ENCODE results near the gene NUDT17.

The NUDT17 gene

DNA sequence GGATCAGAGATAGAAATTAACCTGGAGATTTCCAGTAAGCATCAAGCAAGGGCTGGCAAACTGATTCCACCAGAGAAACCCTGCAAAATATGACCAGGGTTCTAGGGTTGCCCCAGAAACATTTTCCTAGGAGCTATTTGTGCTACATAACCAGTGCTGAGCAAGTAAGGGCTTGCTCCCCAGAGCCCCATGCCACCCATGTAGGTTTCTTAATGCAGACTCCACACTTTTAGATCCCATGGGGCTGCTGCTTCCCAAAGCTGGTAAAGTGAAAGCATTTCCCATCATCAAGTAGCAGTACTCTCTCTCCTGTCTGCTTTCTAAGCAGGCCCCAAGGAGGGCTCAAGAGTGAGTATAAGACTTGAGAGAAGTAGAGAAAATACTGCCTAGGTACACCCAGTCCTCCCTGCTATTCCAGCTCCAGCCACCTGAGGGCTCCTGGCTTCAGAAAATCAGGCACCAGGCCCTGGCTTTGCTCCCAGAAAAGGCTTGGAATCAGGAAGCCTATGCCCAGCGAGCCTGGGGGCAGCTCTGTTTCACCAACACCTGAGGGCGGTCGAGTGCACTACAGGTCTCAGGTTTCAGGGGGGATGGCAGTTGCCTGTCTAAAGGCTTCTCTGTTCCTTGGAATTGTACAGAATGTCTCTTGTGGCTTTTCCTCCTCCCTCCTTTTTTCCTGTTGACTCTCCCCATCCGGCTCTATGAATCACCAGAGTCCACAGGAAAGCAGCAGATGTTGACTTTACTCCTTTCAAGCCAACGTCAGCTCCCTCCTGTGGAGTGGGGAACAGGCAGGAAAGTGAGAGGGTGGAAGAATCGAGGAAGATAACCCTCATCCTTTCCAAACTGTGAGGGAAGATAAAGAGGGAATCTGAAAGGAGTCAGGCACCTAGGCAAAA, 46.4 kb downstream of the NUDT17 start:
- TF ChIP-seq FOXP2 (optimal IDR thresholded peaks at IDR 0.05; ENCODE audit: borderline replicate concordance, extremely low read depth, extremely low read length, insufficient read depth): peak; percentile 97
- TF ChIP-seq SIN3A (IDR thresholded peaks at IDR 0.05; ENCODE audit: borderline replicate concordance, insufficient read depth, low read length): peak; percentile 5; the same call in 1 of the 2 replicates
- TF ChIP-seq, protein P1, sequence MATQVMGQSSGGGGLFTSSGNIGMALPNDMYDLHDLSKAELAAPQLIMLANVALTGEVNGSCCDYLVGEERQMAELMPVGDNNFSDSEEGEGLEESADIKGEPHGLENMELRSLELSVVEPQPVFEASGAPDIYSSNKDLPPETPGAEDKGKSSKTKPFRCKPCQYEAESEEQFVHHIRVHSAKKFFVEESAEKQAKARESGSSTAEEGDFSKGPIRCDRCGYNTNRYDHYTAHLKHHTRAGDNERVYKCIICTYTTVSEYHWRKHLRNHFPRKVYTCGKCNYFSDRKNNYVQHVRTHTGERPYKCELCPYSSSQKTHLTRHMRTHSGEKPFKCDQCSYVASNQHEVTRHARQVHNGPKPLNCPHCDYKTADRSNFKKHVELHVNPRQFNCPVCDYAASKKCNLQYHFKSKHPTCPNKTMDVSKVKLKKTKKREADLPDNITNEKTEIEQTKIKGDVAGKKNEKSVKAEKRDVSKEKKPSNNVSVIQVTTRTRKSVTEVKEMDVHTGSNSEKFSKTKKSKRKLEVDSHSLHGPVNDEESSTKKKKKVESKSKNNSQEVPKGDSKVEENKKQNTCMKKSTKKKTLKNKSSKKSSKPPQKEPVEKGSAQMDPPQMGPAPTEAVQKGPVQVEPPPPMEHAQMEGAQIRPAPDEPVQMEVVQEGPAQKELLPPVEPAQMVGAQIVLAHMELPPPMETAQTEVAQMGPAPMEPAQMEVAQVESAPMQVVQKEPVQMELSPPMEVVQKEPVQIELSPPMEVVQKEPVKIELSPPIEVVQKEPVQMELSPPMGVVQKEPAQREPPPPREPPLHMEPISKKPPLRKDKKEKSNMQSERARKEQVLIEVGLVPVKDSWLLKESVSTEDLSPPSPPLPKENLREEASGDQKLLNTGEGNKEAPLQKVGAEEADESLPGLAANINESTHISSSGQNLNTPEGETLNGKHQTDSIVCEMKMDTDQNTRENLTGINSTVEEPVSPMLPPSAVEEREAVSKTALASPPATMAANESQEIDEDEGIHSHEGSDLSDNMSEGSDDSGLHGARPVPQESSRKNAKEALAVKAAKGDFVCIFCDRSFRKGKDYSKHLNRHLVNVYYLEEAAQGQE (IDR thresholded peaks at IDR 0.05; ENCODE audit: insufficient read depth in 1 of 2, low read depth in 2 of 2, low read length in 2 of 2): peak in 1 of 2 experiments; percentile 61; a peak in 1 of 4 replicates
- peak; percentile 50; the same call in 1 of the 2 replicates for TF ChIP-seq POLR2AphosphoS5 (IDR thresholded peaks at IDR 0.05; ENCODE audit: low read depth, low read length)
- no peak for TF ChIP-seq TAF1 (IDR thresholded peaks at IDR 0.05; ENCODE audit: borderline replicate concordance, insufficient read depth, low read length)

GRCh38 chr1:145892486-145893087, 47.2 kb downstream of the NUDT17 start:
- TF ChIP-seq FOXP2 (optimal IDR thresholded peaks at IDR 0.05; ENCODE audit: borderline replicate concordance, extremely low read depth, extremely low read length, insufficient read depth) (no peak), SIN3A (IDR thresholded peaks at IDR 0.05; ENCODE audit: borderline replicate concordance, insufficient read depth, low read length) (no peak), TAF1 (IDR thresholded peaks at IDR 0.05; ENCODE audit: borderline replicate concordance, insufficient read depth, low read length) (no peak), POLR2AphosphoS5 (IDR thresholded peaks at IDR 0.05; ENCODE audit: low read depth, low read length) (no peak)
- TF ChIP-seq, protein P1 (IDR thresholded peaks at IDR 0.05; ENCODE audit: insufficient read depth in 1 of 2, low read depth in 2 of 2, low read length in 2 of 2): no peak

DNA sequence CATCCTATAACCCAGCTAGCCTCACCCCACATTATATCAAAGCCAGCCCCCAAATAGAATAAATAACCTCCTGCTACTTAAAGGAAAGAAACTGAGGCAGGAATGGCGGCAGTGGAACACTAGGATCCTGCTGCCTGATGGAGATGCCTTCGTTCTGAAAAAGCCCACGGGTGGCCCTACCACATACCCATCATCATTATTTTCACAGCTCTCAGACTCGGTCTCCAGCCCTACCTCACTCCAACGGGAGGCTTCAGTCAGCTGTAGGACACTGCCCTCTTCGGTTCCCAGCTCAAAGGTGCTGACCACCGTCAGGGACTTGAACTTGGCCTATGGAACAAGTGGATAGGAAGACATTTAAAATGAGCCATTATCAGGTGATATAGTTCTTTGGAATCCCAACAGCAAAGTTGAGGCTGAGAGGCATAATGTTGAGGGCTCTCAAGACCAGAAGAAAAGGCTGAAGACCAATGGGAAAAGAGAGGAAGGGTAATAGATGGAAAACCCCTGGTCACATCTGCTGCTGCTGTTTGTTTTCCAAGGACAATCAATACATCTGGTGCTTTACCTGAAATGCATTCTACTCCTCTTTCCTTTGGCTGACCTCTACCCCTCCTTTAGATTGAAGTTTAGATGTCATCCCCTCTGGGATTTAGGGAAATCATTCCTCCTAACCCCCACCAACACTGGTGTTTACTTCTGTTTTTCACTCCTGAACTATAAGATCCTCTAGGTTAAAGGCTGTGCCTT, 48.1 kb downstream of the NUDT17 start:
- no peak for TF ChIP-seq FOXP2 (optimal IDR thresholded peaks at IDR 0.05; ENCODE audit: borderline replicate concordance, extremely low read depth, extremely low read length, insufficient read depth)
- TF ChIP-seq, protein P1 (IDR thresholded peaks at IDR 0.05; ENCODE audit: insufficient read depth in 1 of 2, low read depth in 2 of 2, low read length in 2 of 2): no peak
- no peak for TF ChIP-seq SIN3A (IDR thresholded peaks at IDR 0.05; ENCODE audit: borderline replicate concordance, insufficient read depth, low read length)
- no peak for TF ChIP-seq TAF1 (IDR thresholded peaks at IDR 0.05; ENCODE audit: borderline replicate concordance, insufficient read depth, low read length)
- no peak for TF ChIP-seq POLR2AphosphoS5 (IDR thresholded peaks at IDR 0.05; ENCODE audit: low read depth, low read length)

GRCh38 chr1:145895471-145895870, 50.0 kb downstream of the NUDT17 start:
- TF ChIP-seq POLR2AphosphoS5 (IDR thresholded peaks at IDR 0.05; ENCODE audit: low read depth, low read length) (no peak), SIN3A (IDR thresholded peaks at IDR 0.05; ENCODE audit: borderline replicate concordance, insufficient read depth, low read length) (no peak), TAF1 (IDR thresholded peaks at IDR 0.05; ENCODE audit: borderline replicate concordance, insufficient read depth, low read length) (no peak), FOXP2 (optimal IDR thresholded peaks at IDR 0.05; ENCODE audit: borderline replicate concordance, extremely low read depth, extremely low read length, insufficient read depth) (no peak)
- TF ChIP-seq, protein P1 (IDR thresholded peaks at IDR 0.05; ENCODE audit: insufficient read depth in 1 of 2, low read depth in 2 of 2, low read length in 2 of 2): no peak
